GM23338 (cell line): ENCODE measurements around the gene RPS8. TPM values are rescaled to one million over a fixed set of nuclear protein-coding genes. Genes with fewer than 3 reads are reported as not detected.
"Not testable (repeated sequence)": the region's sequence is repeated elsewhere in the genome, so short reads cannot be mapped to it uniquely, and the experiment has no call there.

Experiments
- ATAC-seq: fragments of 200-7000 bp; cut with Tn5 transposase; 3 replicates; pipeline ENCODE4 v1.9.1; 2020
- DNase-seq: peaks from one replicate; pipeline ENCODE4 v3.0.0-alpha.2; 2015; ENCODE audit warnings: low spot score
- H2AFZ ChIP-seq: fragments of 200-600 bp; sonication (generic); 2 replicates; pipeline ENCODE4 v1.8.0; 2016; ENCODE audit warnings: antibody characterized with exemption, mild to moderate bottlenecking, moderate library complexity
- H3F3A ChIP-seq: fragments of 200-600 bp; sonication (generic); replicated peaks from 2 replicates; pipeline ENCODE4 v1.8.0; 2017; ENCODE audit warnings: antibody characterized with exemption, mixed run types, low read depth
- H3K27ac ChIP-seq: fragments of 200-600 bp; sonication (generic); 2 replicates; pipeline ENCODE4 v1.6.1; 2016; ENCODE audit warnings: low read depth
- H3K27me3 ChIP-seq: fragments of 200-600 bp; sonication (generic); 2 replicates; pipeline ENCODE4 v1.8.0; 2016; ENCODE audit warnings: mild to moderate bottlenecking, mixed run types, moderate library complexity; ENCODE audit not compliant: insufficient read depth
- H3K36me3 ChIP-seq: fragments of 200-600 bp; sonication (generic); 2 replicates; pipeline ENCODE4 v1.8.0; 2016; ENCODE audit warnings: mild to moderate bottlenecking; ENCODE audit not compliant: insufficient read depth
- H3K4me1 ChIP-seq: fragments of 200-600 bp; sonication (generic); 2 replicates; pipeline ENCODE4 v1.8.0; 2016; ENCODE audit warnings: mild to moderate bottlenecking, moderate library complexity; ENCODE audit not compliant: insufficient read depth
- H3K4me2 ChIP-seq: fragments of 200-600 bp; sonication (generic); 2 replicates; pipeline ENCODE4 v1.7.1; 2017; ENCODE audit warnings: mixed run types
- H3K4me3 ChIP-seq: fragments of 200-600 bp; sonication (generic); 2 replicates; pipeline ENCODE4 v1.6.1; 2016; ENCODE audit warnings: mixed run types
- H3K79me2 ChIP-seq: fragments of 200-600 bp; sonication (generic); replicated peaks from 2 replicates; pipeline ENCODE4 v1.8.0; 2017; ENCODE audit warnings: mild to moderate bottlenecking; ENCODE audit not compliant: insufficient read depth
- H3K9me2 ChIP-seq: fragments of 200-600 bp; sonication (generic); 2 replicates; pipeline ENCODE4 v1.8.0; 2017; ENCODE audit not compliant: insufficient read depth
- H4K20me1 ChIP-seq: fragments of 200-600 bp; sonication (generic); replicated peaks from 2 replicates; pipeline ENCODE4 v1.8.0; 2017; ENCODE audit warnings: mild to moderate bottlenecking; ENCODE audit not compliant: insufficient read depth
- H3K27ac Mint-ChIP-seq: 2 replicates; pipeline ENCODE4 v1.8.0; 2020; ENCODE audit warnings: inconsistent platforms, mild to moderate bottlenecking, moderate library complexity, mixed read lengths
- H3K27me3 Mint-ChIP-seq: 3 replicates; pipeline ENCODE4 v1.8.0; 2022; ENCODE audit warnings: low read depth, mild to moderate bottlenecking, moderate library complexity, mixed read lengths, inconsistent platforms; ENCODE audit not compliant: insufficient read depth, poor library complexity
- H3K36me3 Mint-ChIP-seq: 3 replicates; pipeline ENCODE4 v1.8.0; 2021; ENCODE audit warnings: low read depth, mild to moderate bottlenecking, inconsistent platforms, moderate library complexity, mixed read lengths
- H3K4me1 Mint-ChIP-seq: 3 replicates; pipeline ENCODE4 v1.8.0; 2020; ENCODE audit warnings: mild to moderate bottlenecking, inconsistent platforms, mixed read lengths
- H3K4me3 Mint-ChIP-seq: 3 replicates; pipeline ENCODE4 v1.8.0; 2021; ENCODE audit warnings: moderate library complexity, mild to moderate bottlenecking, inconsistent platforms, mixed read lengths
- H3K9me3 Mint-ChIP-seq: 3 replicates; pipeline ENCODE4 v1.8.0; 2020; ENCODE audit warnings: moderate library complexity, mild to moderate bottlenecking, inconsistent platforms, mixed read lengths
- STAT1 ChIP-seq: IDR thresholded peaks from one replicate; pipeline ENCODE4 v1.6.1; 2016; ENCODE audit warnings: antibody characterized with exemption; ENCODE audit not compliant: unreplicated experiment
- ZNF114 ChIP-seq: fragments of 250-450 bp; sonication (Bioruptor Pico); IDR thresholded peaks from 2 replicates; pipeline ENCODE4 v1.5.0; 2020; ENCODE audit warnings: mild to moderate bottlenecking, moderate library complexity
- ZNF462 ChIP-seq: fragments of 250-450 bp; sonication (Bioruptor Pico); IDR thresholded peaks from 2 replicates; pipeline ENCODE4 v1.5.0; 2020; ENCODE audit warnings: mild to moderate bottlenecking, moderate library complexity
- polyA plus RNA-seq: library from polyadenylated mRNA; unstranded; fragments of >200 nt; fragmentation: Nextera tagmentation; extraction: Ambion mirVana; gene quantifications from 2 replicates; pipeline ENCODE4 v1.2.1, GENCODE V29; 2016
- total RNA-seq: library from RNA; depleted of rRNA; stranded (reverse); fragments of >200 nt; shearing (Covaris generic); gene quantifications from 2 replicates; pipeline ENCODE4 v1.2.3, GENCODE V29; 2014

RPS8 gene
- total and polyA plus RNA-seq, 2 experiments from 2014 or later: 1,756 to 2,427 TPM

- no peak for TF ChIP-seq ZNF462 (CRISPR knock-in tag)
These were observed 47.7 kb downstream of the RPS8 start (continued) for GRCh38 chr1:44822981-44823451.

- not testable (repeated sequence) for H3K27me3 ChIP-seq, H3K4me1 ChIP-seq, H3K9me2 ChIP-seq, H3K36me3 ChIP-seq, H3K9me3 Mint-ChIP-seq, ATAC-seq, H3K4me2 ChIP-seq, H2AFZ ChIP-seq, H3K27ac Mint-ChIP-seq, H3F3A ChIP-seq, H3K27ac ChIP-seq, H3K79me2 ChIP-seq, H4K20me1 ChIP-seq, DNase-seq, H3K4me3 Mint-ChIP-seq, H3K36me3 Mint-ChIP-seq, H3K4me3 ChIP-seq
- Mint-ChIP-seq H3K4me1 (peaks cover 13% of the 10 kb centered on the region), H3K27me3 (peaks cover 15% of the 10 kb centered on the region)
These were observed 49.1 kb downstream of the RPS8 start for GRCh38 chr1:44824392-44824791.

GRCh38 chr1:44826375-44827196 is 51.2 kb downstream of the RPS8 start:
- H4K20me1 ChIP-seq: no peaks in the 10 kb centered on the region
- Mint-ChIP-seq H3K27ac (no peak overlapping the region), H3K36me3 (no peaks in the 10 kb centered on the region; the same call in 2 of the 3 replicates), H3K4me3 (no peak overlapping the region), H3K27me3 (peaks cover 6% of the 10 kb centered on the region), H3K4me1 (peaks cover 10% of the 10 kb centered on the region), H3K9me3 (no peaks in the 10 kb centered on the region)
- H3K36me3 ChIP-seq: no peaks in the 10 kb centered on the region
- no peaks in the 10 kb centered on the region for H3K79me2 ChIP-seq
- H3K9me2 ChIP-seq: no peaks in the 10 kb centered on the region
- no peak overlapping the region for H3K4me3 ChIP-seq
- H3K27me3 ChIP-seq: no peaks in the 10 kb centered on the region
- H3F3A ChIP-seq: no peaks in the 10 kb centered on the region
- no peak overlapping the region for H3K4me2 ChIP-seq
- H3K27ac ChIP-seq: no peak overlapping the region
- DNase-seq (no peak), ATAC-seq (peak; percentile 36)
- H3K4me1 ChIP-seq: no peaks in the 10 kb centered on the region
- H2AFZ ChIP-seq: peak overlapping the region; percentile 56
- TF ChIP-seq STAT1 (no peak), ZNF462 (CRISPR knock-in tag) (no peak), ZNF114 (CRISPR knock-in tag) (no peak)
